Sigmoid colon (tissue), 7 donors: Measurements from ENCODE around the gene KCNF1. TPM values are rescaled to one million over a fixed set of nuclear protein-coding genes. Genes with fewer than 3 reads are reported as not detected.

Source experiments
- DNase-seq: peaks from one replicate; pipeline ENCODE4 v3.0.0-alpha.2; 2019
- H3K27ac ChIP-seq, 4 donors: fragments of 200-600 bp; sonication (generic); one replicate each; pipeline ENCODE4 v1.5.1; 2016 to 2019; ENCODE audit warnings: mild to moderate bottlenecking in 1 of 4
- H3K27me3 ChIP-seq, 3 donors: fragments of 200-600 bp; sonication (generic); one replicate each; pipeline ENCODE4 v1.5.1; 2019; ENCODE audit warnings: mild to moderate bottlenecking in 1 of 3
- H3K36me3 ChIP-seq, 4 donors: fragments of 200-600 bp; sonication (generic); one replicate each; pipeline ENCODE4 v1.5.1; 2016 to 2019
- H3K4me1 ChIP-seq, 4 donors: fragments of 200-600 bp; sonication (generic); one replicate each; pipeline ENCODE4 v1.5.1; 2017 to 2019
- H3K4me3 ChIP-seq, 4 donors: fragments of 200-600 bp; sonication (generic); one replicate each; pipeline ENCODE4 v1.5.1; 2017 to 2019; ENCODE audit warnings: mild to moderate bottlenecking in 2 of 4, moderate library complexity in 1 of 4
- H3K9me3 ChIP-seq, 4 donors: fragments of 200-600 bp in 3 of 4; sonication (generic) in 3 of 4; one replicate each; pipeline versions ENCODE4 v1.5.1 to v1.6.1; 2013 to 2019
- CTCF ChIP-seq, 4 experiments: fragments of 450-650 bp in 3 of 4; fragments of 200-600 bp in 1 of 4; IDR thresholded peaks; one replicate each; pipeline ENCODE4 v1.5.1; 2016 to 2019; ENCODE audit warnings: antibody characterized with exemption in 4 of 4, mild to moderate bottlenecking in 3 of 4, moderate library complexity in 2 of 4
- EP300 ChIP-seq, 4 donors: sonication (generic); formaldehyde crosslinking; IDR thresholded peaks; one replicate each; pipeline ENCODE4 v1.6.1; 2017; ENCODE audit warnings: antibody characterized with exemption in 4 of 4
- POLR2A ChIP-seq, 2 donors: fragments of 450-650 bp; IDR thresholded peaks; one replicate each; pipeline ENCODE4 v1.6.1; 2016; ENCODE audit warnings: antibody characterized with exemption in 2 of 2, mild to moderate bottlenecking in 2 of 2, moderate library complexity in 2 of 2
- POLR2AphosphoS5 ChIP-seq, 4 donors: sonication (generic); formaldehyde crosslinking; IDR thresholded peaks; one replicate each; pipeline ENCODE4 v1.6.1; 2017; ENCODE audit warnings: antibody characterized with exemption in 4 of 4
- WGBS, 2 donors: extraction: QIAGEN DNeasy Blood & Tissue Kit; methylation state at CpG; one replicate each; pipeline ENCODE4 v1.1.7; 2013; 5-methylcytosine and 5-hydroxymethylcytosine counted together
- intact Hi-C: fragments of 100-400 bp; cut with DNase I; formaldehyde crosslinking; loops from one replicate; pipeline ENCODE4 v1.15.1; 2023
- polyA plus RNA-seq, 3 donors: library from polyadenylated mRNA; stranded (reverse); fragments of 200-250 nt; gene quantifications; one replicate each; pipeline ENCODE4 v1.2.3, GENCODE V29; 2013
- total RNA-seq, 4 donors: library from RNA; depleted of rRNA; stranded (reverse); fragments of >200 nt; gene quantifications; one replicate each; pipeline ENCODE4 v1.1.0, GENCODE V29; 2016
- donor health status: healthy with polysubstance abuse.
- donor health status: Bipolar disorder and iron deficiency.
- donor health status: healthy.

KCNF1 gene
- total and polyA plus RNA-seq, 7 donors = 0.16 to 1.4 (median 0.94) TPM; not detected in 1

- no peak overlapping the region for H3K27ac ChIP-seq
- intact Hi-C loops = no loop called here
- H3K27me3 ChIP-seq = peaks cover 4 to 29% (median 16%) of the 10 kb centered on the region in 3 donors
- no peak for TF ChIP-seq POLR2A (IDR thresholded peaks at IDR 0.05)
- no peak for TF ChIP-seq CTCF (IDR thresholded peaks at IDR 0.05)
- no peak for TF ChIP-seq POLR2AphosphoS5 (IDR thresholded peaks at IDR 0.05)
- no peak for TF ChIP-seq EP300 (IDR thresholded peaks at IDR 0.05)
- no peaks in the 10 kb centered on the region for H3K9me3 ChIP-seq
- DNase-seq = peak; percentile 54
- no peak overlapping the region for H3K4me3 ChIP-seq
- 67 to 70% methylated on average over 15 of the region's 15 CpGs for WGBS, 2 donors
- H3K4me1 ChIP-seq = peaks cover 0 to 15% (median 6%) of the 10 kb centered on the region in 4 donors
- H3K36me3 ChIP-seq = no peaks in the 10 kb centered on the region
Observed at GRCh38 chr2:10909050-10909995, 2.4 kb upstream of the KCNF1 start.

- intact Hi-C loops = loop anchor here (5.0 to 10.0 kb wide), 2 partner anchors 78 to 215 kb away; no protein-coding TSS in a partner anchor
- peaks cover 4 to 29% (median 16%) of the 10 kb centered on the region in 3 donors for H3K27me3 ChIP-seq
- no peaks in the 10 kb centered on the region for H3K9me3 ChIP-seq
- WGBS, 2 donors = 27 to 49% methylated on average over 3 of the region's 3 CpGs
- no peak for DNase-seq
- H3K4me3 ChIP-seq = no peak overlapping the region
- H3K27ac ChIP-seq = no peak overlapping the region
- H3K4me1 ChIP-seq = peaks cover 0 to 15% (median 6%) of the 10 kb centered on the region in 4 donors
- TF ChIP-seq EP300 (IDR thresholded peaks at IDR 0.05) = no peak
- no peak for TF ChIP-seq POLR2AphosphoS5 (IDR thresholded peaks at IDR 0.05)
- no peak for TF ChIP-seq CTCF (IDR thresholded peaks at IDR 0.05)
- TF ChIP-seq POLR2A (IDR thresholded peaks at IDR 0.05) = no peak
- no peaks in the 10 kb centered on the region for H3K36me3 ChIP-seq
Observed at GRCh38 chr2:10909996-10910341, 1.8 kb upstream of the KCNF1 start.

GRCh38 chr2:10910625-10911024 lies 1.1 kb upstream of the KCNF1 start:
- no peaks in the 10 kb centered on the region for H3K36me3 ChIP-seq
- H3K27ac ChIP-seq = no peak overlapping the region
- H3K9me3 ChIP-seq = no peaks in the 10 kb centered on the region
- peaks cover 0 to 15% (median 6%) of the 10 kb centered on the region in 4 donors for H3K4me1 ChIP-seq
- TF ChIP-seq EP300 (IDR thresholded peaks at IDR 0.05) (no peak), POLR2A (IDR thresholded peaks at IDR 0.05) (no peak), CTCF (IDR thresholded peaks at IDR 0.05) (no peak), POLR2AphosphoS5 (IDR thresholded peaks at IDR 0.05) (no peak)
- intact Hi-C loops = loop anchor here (5.0 to 10.0 kb wide), 2 partner anchors 78 to 214 kb away; no protein-coding TSS in a partner anchor
- peaks cover 4 to 29% (median 16%) of the 10 kb centered on the region in 3 donors for H3K27me3 ChIP-seq
- no peak overlapping the region for H3K4me3 ChIP-seq
- DNase-seq = peak; percentile 29
- WGBS, 2 donors = 88 to 90% methylated on average over 11 of the region's 11 CpGs

GRCh38 chr2:10912076-10912731 lies 470 bp downstream of the KCNF1 start:
- intact Hi-C loops = loop anchor here (5.0 to 10.0 kb wide), 2 partner anchors 80 to 213 kb away; no protein-coding TSS in a partner anchor
- Histone ChIP-seq H3K4me1 (peaks cover 0 to 15% (median 6%) of the 10 kb centered on the region in 4 donors), H3K27ac (peak overlapping the region in 1 of 4 donors; percentile 57), H3K36me3 (no peaks in the 10 kb centered on the region), H3K4me3 (peak overlapping the region; percentile 21 to 48 (median 42)), H3K27me3 (peaks cover 4 to 29% (median 16%) of the 10 kb centered on the region in 3 donors), H3K9me3 (no peaks in the 10 kb centered on the region)
- no peak for TF ChIP-seq CTCF (IDR thresholded peaks at IDR 0.05)
- DNase-seq = peak; percentile 64
- 8 to 11% methylated on average over 81 of the region's 81 CpGs for WGBS, 2 donors
